T-helper 1 cell treated with Interleukin-12 subunit alpha and Interleukin-12 subunit beta and Interleukin-4 antibody, amounts not matched to agents 30 μg/mL and 1 μg/mL, for 36 hours (primary cell): ENCODE results near the gene CACNA2D3.
"Not testable (repeated sequence)": the region's sequence is repeated elsewhere in the genome, so short reads cannot be mapped to it uniquely, and the experiment has no call there.

Experiments
- H3K27ac Mint-ChIP-seq: one replicate; pipeline ENCODE4 v1.8.0; 2021; ENCODE audit warnings: mild to moderate bottlenecking, mixed read lengths
- H3K27me3 Mint-ChIP-seq: one replicate; pipeline ENCODE4 v1.8.0; 2021; ENCODE audit warnings: low read depth, mixed read lengths
- H3K36me3 Mint-ChIP-seq: one replicate; pipeline ENCODE4 v1.8.0; 2021; ENCODE audit warnings: low read depth, mixed read lengths
- H3K4me1 Mint-ChIP-seq: one replicate; pipeline ENCODE4 v1.8.0; 2021; ENCODE audit warnings: low read depth, mixed read lengths
- H3K4me3 Mint-ChIP-seq: one replicate; pipeline ENCODE4 v1.8.0; 2021; ENCODE audit warnings: mild to moderate bottlenecking, moderate library complexity, mixed read lengths
- H3K9me3 Mint-ChIP-seq: one replicate; pipeline ENCODE4 v1.8.0; 2021; ENCODE audit warnings: mixed read lengths

The CACNA2D3 gene

DNA sequence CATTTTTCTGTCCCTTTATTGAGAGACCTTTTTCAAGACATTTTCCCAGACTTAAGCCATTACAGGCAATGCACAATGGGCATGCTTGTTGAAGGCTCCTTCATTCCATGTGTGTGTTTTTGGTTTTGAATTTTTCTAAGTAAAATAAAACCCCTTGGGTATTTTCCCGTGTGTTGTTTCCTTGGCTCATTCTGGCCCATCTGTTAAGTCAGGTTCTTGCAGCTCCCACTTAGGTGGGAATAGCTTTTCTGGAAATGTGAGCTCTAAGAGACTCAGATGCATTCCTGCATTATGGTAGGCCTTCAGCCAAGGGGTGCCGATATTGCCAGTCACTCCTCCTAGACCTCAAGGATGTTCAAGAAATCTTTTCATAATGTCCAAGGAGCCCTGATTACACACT, 314.9 kb downstream of the CACNA2D3 start:
- H3K4me1 Mint-ChIP-seq = no peaks in the 10 kb centered on the region
- no peaks in the 10 kb centered on the region for H3K36me3 Mint-ChIP-seq
- H3K4me3 Mint-ChIP-seq = no peak overlapping the region
- H3K9me3 Mint-ChIP-seq = peaks cover 5% of the 10 kb centered on the region
- H3K27ac Mint-ChIP-seq = no peak overlapping the region
- H3K27me3 Mint-ChIP-seq = no peaks in the 10 kb centered on the region

DNA sequence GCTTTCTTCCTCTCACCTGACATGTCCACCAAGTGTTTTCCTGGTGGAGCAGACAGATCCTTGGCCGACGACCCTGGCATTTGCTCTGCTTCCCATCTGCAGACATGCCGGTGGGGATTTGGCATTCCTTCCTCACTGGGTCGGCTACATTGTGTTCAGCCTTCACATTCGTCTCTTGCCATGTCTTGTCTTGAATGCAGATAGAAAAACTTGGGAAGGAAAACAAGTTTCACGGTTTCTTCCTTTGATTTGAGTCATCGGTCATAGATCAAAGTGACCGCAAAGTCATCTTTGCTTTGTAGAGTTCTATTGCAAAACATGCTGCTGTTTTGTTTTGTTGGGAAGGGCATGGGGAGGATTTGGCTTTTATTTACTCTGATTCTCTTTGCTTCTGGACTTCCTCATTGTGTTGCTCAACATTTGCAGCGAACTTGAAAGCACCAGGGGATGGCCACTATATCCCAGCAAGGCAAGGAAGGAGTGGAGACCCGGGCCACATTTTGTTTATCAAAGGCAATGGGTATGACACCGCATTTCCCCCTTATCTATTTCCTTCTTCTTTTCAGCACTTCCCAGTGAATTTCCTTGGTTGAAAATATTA, 321.3 kb downstream of the CACNA2D3 start:
- Mint-ChIP-seq H3K4me1 (no peaks in the 10 kb centered on the region), H3K36me3 (no peaks in the 10 kb centered on the region), H3K27ac (no peak overlapping the region), H3K27me3 (no peaks in the 10 kb centered on the region), H3K9me3 (no peaks in the 10 kb centered on the region), H3K4me3 (no peak overlapping the region)

DNA sequence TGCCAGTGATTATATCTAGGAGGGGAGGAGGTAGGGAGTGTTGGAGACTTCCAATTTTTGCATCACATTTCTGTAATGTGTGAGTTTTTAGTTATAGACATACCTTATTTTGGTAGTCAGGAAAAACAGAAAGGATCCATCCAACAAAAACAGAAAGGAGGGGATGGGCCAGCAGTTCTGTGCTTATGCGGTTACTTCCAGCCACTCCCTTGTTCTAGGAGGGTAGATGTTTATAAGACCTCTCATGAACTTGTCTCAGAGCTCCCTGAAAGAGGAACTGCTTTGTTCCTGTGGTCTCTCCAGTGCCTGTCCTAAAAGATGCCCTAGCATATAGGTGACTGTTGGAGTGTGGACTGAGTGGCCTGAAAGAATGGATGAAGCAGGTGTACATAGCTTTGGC, 323.3 kb downstream of the CACNA2D3 start:
- Mint-ChIP-seq H3K4me3 (no peak overlapping the region), H3K27me3 (no peaks in the 10 kb centered on the region), H3K27ac (no peak overlapping the region), H3K4me1 (no peaks in the 10 kb centered on the region), H3K36me3 (no peaks in the 10 kb centered on the region), H3K9me3 (no peaks in the 10 kb centered on the region)

DNA sequence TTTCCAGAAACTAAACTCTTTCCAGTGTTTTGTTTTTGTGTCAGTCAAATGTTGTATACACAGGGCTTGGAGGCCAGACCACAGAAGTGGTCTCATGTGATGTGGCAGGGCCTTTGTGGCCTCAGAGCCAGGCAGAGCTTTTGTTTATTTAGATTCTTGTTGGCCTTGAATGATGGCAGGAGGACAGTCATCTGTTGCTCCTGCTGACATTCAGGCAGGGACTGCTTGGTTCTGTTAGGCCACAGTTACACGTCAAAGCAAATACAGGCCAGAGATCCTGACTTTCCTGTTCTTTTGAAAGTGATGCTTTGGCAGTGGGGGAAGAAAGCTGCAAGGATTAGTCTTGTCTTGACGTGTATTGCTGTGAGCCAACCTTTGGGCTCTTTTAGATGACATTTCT, 325.1 kb downstream of the CACNA2D3 start:
- Mint-ChIP-seq H3K27ac (no peak overlapping the region), H3K4me1 (no peaks in the 10 kb centered on the region), H3K27me3 (no peaks in the 10 kb centered on the region), H3K9me3 (no peaks in the 10 kb centered on the region), H3K4me3 (no peak overlapping the region), H3K36me3 (no peaks in the 10 kb centered on the region)

DNA sequence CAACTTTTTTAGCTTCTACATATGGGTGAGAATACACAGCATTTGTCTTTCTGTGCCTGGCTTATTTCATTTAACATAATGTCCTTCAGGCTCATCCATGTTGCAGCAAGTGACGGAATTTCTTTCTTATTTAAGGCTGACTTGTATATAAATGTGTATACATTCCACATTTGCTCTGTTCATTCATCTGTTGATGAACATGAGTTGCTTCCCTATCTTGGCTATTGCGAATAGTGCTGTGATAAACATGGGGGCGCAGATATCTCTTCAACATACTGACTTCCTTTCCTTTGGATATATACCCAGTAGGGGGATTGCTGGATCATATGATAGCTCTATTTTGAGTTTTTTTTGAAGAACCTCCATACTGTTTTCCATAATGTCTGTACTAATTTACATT, 332.5 kb downstream of the CACNA2D3 start:
- no peak overlapping the region for H3K4me3 Mint-ChIP-seq
- H3K9me3 Mint-ChIP-seq = peaks cover 15% of the 10 kb centered on the region
- no peak overlapping the region for H3K27ac Mint-ChIP-seq
- no peaks in the 10 kb centered on the region for H3K27me3 Mint-ChIP-seq
- H3K4me1 Mint-ChIP-seq = no peaks in the 10 kb centered on the region
- no peaks in the 10 kb centered on the region for H3K36me3 Mint-ChIP-seq

DNA sequence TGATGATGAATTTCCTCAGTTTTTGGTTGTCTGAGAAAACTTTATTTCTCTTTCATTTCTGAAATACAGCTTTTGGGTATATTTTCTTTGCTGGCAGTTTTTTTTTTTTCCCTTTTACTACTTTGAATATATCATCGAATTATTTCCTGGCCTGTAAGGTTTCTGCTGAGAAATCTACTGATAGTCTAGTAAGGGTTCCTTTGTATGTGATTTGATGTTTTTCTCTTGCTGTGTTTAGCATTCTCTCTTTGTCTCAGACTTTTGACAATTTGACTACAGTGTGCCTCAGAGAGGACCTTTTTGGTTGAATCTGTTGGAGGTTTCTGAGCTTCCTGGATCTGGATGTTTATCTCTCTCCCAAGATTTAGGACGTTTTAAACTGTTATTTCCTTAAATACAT, 336.0 kb downstream of the CACNA2D3 start:
- Mint-ChIP-seq H3K36me3 (no peaks in the 10 kb centered on the region), H3K27me3 (no peaks in the 10 kb centered on the region), H3K4me1 (no peaks in the 10 kb centered on the region), H3K9me3 (peaks cover 21% of the 10 kb centered on the region), H3K4me3 (no peak overlapping the region), H3K27ac (no peak overlapping the region)

DNA sequence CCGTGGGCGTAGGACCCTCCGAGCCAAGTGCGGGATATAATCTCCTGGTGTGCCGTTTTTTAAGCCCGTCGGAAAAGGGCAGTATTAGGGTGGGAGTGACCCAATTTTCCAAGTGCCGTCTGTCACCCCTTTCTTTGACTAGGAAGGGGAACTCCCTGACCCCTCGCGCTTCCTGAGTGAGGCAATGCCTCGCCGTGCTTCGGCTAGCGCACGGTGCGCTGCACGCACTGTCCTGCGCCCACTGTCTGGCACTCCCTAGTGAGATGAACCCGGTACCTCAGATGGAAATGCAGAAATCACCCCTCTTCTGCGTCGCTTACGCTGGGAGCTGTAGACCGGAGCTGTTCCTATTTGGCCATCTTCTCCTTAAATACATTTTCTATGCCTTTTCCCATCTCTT, 342.2 kb downstream of the CACNA2D3 start:
- not testable (repeated sequence) for H3K4me1 Mint-ChIP-seq, H3K27me3 Mint-ChIP-seq, H3K36me3 Mint-ChIP-seq, H3K27ac Mint-ChIP-seq, H3K4me3 Mint-ChIP-seq
- H3K9me3 Mint-ChIP-seq = peaks cover 35% of the 10 kb centered on the region

DNA sequence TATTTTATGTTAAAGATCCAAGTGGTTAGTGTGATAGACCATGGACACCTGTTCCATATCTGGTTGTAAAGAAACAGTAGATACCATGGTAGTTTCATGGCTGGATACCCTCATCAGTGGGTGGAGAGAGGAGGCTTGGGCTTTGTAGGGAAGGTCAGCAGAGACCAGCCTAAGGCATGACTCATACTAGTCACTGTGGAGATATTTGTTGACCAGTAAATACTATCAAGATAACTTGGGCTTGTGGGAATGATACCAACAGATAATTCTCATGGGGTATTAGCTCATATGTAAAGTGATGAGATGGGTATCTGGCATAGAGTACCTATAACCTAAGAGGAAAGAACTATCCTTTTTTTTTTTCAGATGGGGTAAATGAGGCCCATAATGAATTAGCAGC, 354.5 kb downstream of the CACNA2D3 start:
- H3K9me3 Mint-ChIP-seq = peaks cover 36% of the 10 kb centered on the region
- no peak overlapping the region for H3K27ac Mint-ChIP-seq
- H3K27me3 Mint-ChIP-seq = no peaks in the 10 kb centered on the region
- H3K4me1 Mint-ChIP-seq = no peaks in the 10 kb centered on the region
- H3K36me3 Mint-ChIP-seq = no peaks in the 10 kb centered on the region
- H3K4me3 Mint-ChIP-seq = no peak overlapping the region

DNA sequence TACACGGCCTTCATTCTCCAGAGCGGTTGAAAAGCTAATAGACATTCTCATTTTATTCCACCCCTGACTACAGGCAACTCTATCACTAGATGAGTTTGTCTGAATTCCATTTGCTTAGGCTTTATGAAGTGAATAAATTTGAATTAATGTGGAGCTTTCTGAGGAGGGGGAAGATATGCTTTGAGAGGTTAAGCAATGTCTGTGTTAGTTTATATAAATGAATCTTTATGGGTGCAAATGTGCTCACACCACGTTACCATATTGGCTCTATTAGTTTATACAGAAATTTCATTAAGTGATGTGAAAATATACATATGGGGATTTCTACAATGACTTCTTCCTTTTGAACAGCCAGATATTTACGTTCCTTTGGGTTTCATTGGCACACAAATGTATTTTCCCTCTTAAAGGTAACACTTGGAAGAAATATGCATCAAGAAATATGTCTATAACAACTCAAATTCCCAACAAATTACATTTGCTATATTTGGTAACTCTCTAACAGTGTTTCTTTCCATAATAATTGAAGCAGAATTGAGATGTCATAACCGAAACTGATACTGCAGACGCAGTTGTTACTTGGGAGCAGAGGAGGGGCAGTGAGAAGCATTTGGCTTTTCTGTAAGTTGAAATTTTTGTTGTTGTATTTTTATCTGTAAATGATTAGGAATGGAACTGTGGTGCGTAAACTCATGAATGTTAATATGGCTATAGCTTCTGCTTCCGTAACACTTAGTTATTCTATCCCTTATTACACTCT, 359.4 kb downstream of the CACNA2D3 start:
- H3K36me3 Mint-ChIP-seq = no peaks in the 10 kb centered on the region
- no peaks in the 10 kb centered on the region for H3K27me3 Mint-ChIP-seq
- H3K27ac Mint-ChIP-seq = no peak overlapping the region
- H3K4me1 Mint-ChIP-seq = no peaks in the 10 kb centered on the region
- H3K4me3 Mint-ChIP-seq = no peak overlapping the region
- peaks cover 21% of the 10 kb centered on the region for H3K9me3 Mint-ChIP-seq

DNA sequence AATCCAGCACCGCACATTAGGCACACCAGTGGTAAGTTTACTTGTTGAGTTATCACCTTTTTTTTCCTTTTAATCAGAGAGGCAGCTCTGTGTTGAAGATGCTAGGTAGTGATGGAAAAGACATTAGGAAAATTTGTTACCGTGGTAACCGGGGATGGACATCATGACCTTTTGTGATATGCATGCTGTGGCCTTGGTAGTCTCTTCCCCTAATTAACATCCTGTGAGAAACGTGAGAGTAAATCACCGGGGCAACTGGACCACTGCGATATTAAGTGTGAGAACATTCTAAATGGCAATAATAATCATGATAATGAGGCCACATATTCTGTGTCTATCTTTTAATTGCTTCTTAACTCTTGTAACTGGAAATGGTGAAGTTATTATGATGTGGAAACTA, 362.0 kb downstream of the CACNA2D3 start:
- Mint-ChIP-seq H3K4me3 (no peak overlapping the region), H3K36me3 (no peaks in the 10 kb centered on the region), H3K27me3 (no peaks in the 10 kb centered on the region), H3K27ac (no peak overlapping the region), H3K9me3 (peaks cover 14% of the 10 kb centered on the region), H3K4me1 (no peaks in the 10 kb centered on the region)

DNA sequence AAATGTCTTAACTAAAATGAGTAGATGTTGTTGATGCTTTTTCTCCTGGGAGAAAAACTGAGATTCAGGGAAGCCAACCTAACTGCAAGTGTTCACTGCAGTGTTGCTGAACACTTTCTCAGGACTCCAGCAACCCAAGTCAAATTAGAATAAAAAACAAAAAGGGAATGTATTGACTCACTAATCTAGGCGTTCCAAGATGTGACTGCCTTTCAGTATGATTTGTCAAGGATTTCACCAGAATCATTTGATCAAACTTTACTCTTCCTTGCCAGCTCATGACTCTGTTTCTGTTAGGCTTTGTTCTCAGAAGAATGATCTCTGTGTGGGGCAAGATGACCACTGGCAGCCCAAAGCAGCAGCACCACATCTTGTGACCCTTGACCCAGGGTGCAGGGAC, 364.0 kb downstream of the CACNA2D3 start:
- H3K27me3 Mint-ChIP-seq = no peaks in the 10 kb centered on the region
- H3K27ac Mint-ChIP-seq = no peak overlapping the region
- H3K4me1 Mint-ChIP-seq = no peaks in the 10 kb centered on the region
- H3K9me3 Mint-ChIP-seq = peaks cover 7% of the 10 kb centered on the region
- no peak overlapping the region for H3K4me3 Mint-ChIP-seq
- H3K36me3 Mint-ChIP-seq = no peaks in the 10 kb centered on the region

DNA sequence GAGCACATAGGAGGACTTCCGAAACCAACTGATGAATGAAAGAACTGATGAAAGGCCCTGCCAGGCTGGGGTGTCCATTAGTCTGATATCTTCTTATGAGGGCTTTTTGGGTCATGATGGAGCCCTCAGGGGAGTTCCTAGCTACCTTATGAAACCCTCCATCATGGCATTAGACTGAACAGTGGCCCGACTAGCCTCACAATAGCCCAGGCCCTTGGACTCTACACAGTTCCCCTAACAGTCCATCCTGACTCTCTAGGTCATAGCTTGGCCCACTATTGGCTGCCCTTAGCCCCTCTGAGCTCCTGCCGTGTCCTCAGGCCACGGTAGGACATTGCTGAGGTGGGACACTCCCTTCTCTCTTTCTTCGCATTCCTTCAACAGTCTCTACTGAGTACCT, 365.9 kb downstream of the CACNA2D3 start:
- no peaks in the 10 kb centered on the region for H3K9me3 Mint-ChIP-seq

DNA sequence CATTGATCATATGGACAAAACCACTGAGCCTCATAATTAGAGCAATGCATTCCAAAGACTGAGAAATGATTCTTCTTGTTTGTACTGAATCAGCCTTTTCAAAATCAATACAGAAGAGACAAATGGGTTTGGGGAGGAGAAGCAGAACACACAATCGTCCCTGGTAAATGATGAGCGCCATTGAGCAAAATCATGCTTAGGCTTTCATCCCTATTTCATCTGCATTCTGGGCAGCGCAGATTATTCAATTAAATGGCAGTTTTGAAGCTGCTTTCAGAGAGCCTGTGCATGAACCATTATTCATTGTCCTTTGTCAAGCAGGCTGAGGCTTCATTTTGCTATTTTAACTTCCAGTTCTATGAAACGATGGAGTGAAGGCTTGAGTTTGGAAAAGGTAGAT, 371.9 kb downstream of the CACNA2D3 start:
- Mint-ChIP-seq H3K27ac (no peak overlapping the region), H3K9me3 (peaks cover 4% of the 10 kb centered on the region), H3K4me1 (no peaks in the 10 kb centered on the region), H3K27me3 (no peaks in the 10 kb centered on the region), H3K4me3 (no peak overlapping the region), H3K36me3 (no peaks in the 10 kb centered on the region)

More for the DNA sequence above, 365.9 kb downstream of the CACNA2D3 start:
- Mint-ChIP-seq H3K27me3 (no peaks in the 10 kb centered on the region), H3K4me3 (no peak overlapping the region), H3K4me1 (no peaks in the 10 kb centered on the region), H3K36me3 (no peaks in the 10 kb centered on the region), H3K27ac (no peak overlapping the region)

DNA sequence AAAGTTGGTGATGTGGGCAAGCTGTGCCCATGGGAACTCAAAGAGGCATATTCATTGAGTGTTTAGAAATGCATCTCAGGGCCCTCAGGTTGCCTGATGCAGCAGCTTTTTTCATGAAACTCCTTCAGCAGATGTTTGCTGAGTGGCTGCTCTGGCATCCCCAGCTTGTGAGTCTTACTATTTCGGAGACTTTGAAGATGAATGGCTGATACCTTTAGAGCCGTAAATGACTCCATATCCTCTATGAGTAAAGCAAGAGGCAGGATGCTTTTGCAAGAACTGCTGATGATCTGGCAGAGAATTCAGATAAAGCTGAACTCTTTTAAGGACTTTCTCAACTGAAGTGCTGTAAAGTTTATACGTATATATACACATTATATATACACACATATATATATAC, 384.3 kb downstream of the CACNA2D3 start:
- no peak overlapping the region for H3K27ac Mint-ChIP-seq
- H3K4me1 Mint-ChIP-seq = no peaks in the 10 kb centered on the region
- no peaks in the 10 kb centered on the region for H3K9me3 Mint-ChIP-seq
- H3K36me3 Mint-ChIP-seq = no peaks in the 10 kb centered on the region
- no peaks in the 10 kb centered on the region for H3K27me3 Mint-ChIP-seq
- H3K4me3 Mint-ChIP-seq = no peak overlapping the region

DNA sequence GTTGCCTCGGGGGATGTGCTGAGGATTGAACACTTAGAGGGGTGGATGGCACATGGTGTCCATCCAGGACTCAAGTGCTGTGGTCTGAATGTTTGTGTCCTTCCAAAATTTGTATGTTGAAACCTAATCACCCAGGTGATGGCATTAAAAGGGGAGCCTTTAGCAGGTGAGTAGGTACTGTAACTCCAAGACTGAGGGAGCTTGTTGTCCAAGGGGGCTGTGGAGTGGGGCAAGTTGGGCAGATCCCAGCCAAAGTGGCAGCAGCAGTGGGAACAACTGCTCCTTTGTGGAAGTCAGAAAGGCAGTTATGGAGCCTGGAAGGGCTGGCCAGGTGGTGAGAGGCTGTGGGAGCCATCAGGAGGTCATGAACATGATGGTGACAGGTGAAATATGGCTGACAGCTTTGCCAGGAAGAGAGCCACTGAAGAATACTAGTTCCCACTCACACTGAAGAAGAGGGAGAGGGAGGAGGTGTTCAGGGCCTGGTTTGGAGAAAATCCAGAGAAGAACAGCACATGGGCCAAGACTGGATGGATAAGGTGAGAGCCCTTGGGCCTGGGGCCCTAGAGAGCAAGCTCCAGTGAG, 385.6 kb downstream of the CACNA2D3 start:
- Mint-ChIP-seq H3K4me1 (no peaks in the 10 kb centered on the region), H3K27ac (no peak overlapping the region), H3K27me3 (no peaks in the 10 kb centered on the region), H3K9me3 (no peaks in the 10 kb centered on the region), H3K36me3 (no peaks in the 10 kb centered on the region), H3K4me3 (no peak overlapping the region)
